NB4 (cell line): ENCODE results near the gene PLTP.
A peak's percentile ranks its signal among the peaks of the same experiment; 100 is the strongest.

Experiments used
- DNase-seq: peaks from one replicate; pipeline ENCODE4 v3.0.0; 2010; ENCODE audit warnings: low read depth
- H3K4me3 ChIP-seq: one replicate; pipeline ENCODE4 v1.5.1; 2011; ENCODE audit warnings: mild to moderate bottlenecking, low read depth, low read length, moderate library complexity
- MYC ChIP-seq: IDR thresholded peaks from 2 replicates; pipeline ENCODE4 v1.6.1; 2011; ENCODE audit warnings: low read depth, low read length
- POLR2A ChIP-seq: IDR thresholded peaks from 2 replicates; pipeline ENCODE4 v1.6.1; 2011; ENCODE audit warnings: mild to moderate bottlenecking; ENCODE audit not compliant: insufficient read length; ENCODE audit errors: extremely low read depth
- TF ChIP-seq, protein P1 (sequence below): IDR thresholded peaks from 2 replicates; pipeline ENCODE4 v1.6.1; 2011; ENCODE audit warnings: low read depth, low read length
- TF ChIP-seq, protein P2 (sequence below): IDR thresholded peaks from one replicate; pipeline ENCODE4 v1.5.1; 2012; ENCODE audit warnings: low read depth, low read length

The PLTP gene

DNA sequence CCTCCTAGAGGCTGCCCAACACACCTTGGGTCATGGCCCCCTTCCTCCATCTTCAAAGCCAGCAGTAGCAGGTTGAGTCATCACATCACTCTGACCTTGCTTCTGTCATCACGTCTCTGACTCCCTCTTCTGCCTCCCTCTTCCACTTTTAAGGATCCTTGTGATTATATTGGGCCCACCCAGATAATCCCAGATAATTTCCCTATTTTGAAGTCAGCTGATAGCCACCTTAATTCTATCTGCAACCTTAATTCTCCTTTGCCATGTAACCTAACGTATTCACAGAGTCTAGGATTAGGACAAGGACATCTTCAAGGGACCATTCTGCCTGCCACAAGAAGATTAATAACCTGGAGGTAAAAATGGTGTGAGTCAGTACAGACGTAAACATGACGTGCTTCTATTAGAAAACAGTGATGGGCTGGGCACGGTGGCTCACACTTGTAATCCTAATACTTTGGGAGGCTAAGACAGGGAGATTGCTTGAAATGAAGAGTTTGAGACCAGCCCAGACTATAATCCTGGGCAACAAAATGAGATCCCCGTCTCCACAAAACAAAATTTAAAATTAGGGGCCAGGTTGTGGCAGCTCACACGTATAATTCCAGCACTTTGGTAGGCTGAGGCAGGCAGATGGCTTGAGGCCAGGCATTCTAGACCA, 51.3 kb downstream of the PLTP start:
- H3K4me3 ChIP-seq = no peak overlapping the region

DNA sequence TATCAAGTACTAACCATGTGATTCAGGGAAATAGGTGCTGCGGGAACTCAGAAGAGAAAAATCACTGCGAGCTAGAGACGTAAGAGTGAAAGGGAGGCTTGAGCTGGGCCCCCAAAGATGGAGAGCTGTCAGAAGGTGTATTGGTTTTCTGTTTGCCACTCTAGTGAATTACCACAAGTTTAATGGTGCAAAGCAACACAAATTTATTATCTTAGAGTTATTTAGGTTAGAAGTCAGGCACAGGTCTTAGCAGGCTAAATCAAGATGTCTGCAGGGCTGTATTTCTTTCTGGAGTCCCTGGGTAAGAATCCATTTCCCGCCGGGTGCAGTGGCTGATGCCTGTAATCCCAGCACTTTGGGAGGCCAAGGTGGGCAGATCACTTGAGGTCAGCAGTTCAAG, 52.0 kb downstream of the PLTP start:
- H3K4me3 ChIP-seq = no peak overlapping the region
- DNase-seq = no peak

More for the DNA sequence above, 51.3 kb downstream of the PLTP start:
- no peak for DNase-seq
- no peak for TF ChIP-seq POLR2A

DNA sequence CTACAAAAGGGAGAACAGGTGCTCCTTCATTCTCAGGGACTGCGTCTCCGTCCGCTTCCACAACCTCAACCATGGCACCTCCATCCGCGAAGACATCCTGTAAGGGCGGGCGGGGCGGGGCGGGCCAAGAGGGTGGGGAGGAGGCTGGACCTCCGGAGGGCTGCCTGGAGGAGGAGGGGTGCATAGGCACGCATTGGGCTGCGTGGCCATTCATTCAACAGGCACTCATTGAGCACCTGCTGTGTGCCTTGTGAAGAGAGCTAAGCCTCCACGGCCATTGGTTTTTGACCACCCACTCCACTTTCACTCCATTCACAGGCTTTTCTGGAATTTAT, 54.1 kb downstream of the PLTP start:
- TF ChIP-seq MYC = no peak
- TF ChIP-seq, protein P1, sequence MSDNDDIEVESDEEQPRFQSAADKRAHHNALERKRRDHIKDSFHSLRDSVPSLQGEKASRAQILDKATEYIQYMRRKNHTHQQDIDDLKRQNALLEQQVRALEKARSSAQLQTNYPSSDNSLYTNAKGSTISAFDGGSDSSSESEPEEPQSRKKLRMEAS = peak; percentile 5; the same call in 1 of the 2 replicates
- TF ChIP-seq POLR2A = no peak
- DNase-seq = no peak

More for the DNA sequence above, 52.0 kb downstream of the PLTP start:
- TF ChIP-seq, protein P2, sequence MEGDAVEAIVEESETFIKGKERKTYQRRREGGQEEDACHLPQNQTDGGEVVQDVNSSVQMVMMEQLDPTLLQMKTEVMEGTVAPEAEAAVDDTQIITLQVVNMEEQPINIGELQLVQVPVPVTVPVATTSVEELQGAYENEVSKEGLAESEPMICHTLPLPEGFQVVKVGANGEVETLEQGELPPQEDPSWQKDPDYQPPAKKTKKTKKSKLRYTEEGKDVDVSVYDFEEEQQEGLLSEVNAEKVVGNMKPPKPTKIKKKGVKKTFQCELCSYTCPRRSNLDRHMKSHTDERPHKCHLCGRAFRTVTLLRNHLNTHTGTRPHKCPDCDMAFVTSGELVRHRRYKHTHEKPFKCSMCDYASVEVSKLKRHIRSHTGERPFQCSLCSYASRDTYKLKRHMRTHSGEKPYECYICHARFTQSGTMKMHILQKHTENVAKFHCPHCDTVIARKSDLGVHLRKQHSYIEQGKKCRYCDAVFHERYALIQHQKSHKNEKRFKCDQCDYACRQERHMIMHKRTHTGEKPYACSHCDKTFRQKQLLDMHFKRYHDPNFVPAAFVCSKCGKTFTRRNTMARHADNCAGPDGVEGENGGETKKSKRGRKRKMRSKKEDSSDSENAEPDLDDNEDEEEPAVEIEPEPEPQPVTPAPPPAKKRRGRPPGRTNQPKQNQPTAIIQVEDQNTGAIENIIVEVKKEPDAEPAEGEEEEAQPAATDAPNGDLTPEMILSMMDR = no peak
- TF ChIP-seq, protein P1 = no peak

DNA sequence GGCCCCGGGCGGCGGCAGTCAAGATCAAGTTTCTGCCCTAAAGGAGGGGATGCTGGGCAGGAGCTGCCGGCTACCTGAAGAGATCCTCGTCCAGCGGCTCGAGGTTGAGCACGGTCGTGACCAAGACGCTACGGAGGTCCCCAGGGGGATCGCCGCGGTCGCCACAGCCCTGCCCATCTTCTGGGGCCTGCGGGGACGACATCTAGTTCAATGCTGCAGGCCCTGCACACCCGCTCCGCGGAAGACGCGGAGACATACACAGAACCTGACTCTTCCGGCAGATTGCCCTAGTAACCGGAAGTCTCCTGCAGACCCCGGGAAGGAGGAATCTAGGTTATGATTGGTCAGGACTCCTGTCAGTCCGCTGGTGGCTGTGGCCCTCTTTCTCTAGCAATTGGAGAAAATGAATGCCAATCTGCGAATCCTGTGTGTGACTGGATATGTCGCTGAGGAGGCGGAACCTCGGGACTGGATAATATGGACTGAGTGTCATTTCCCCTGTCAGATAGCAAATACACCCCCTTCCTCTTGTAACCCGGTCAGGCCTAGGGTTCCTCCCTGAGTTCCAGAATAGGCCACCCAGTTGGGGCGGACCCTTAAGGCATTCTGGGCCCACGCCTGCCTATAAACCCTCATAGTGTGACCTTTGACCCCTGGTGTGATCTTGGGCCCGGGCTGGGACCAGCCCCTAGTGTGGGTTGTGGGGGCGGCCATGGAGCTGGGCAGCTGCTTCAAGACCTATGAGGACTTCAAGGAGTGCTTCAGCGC, 54.7 kb downstream of the PLTP start, which contains the start of the genes ACOT8 and ZSWIM3:
ACOT8 (minus strand) TSS at position 279 of the 768 bp plus-strand sequence; CDS start at position 202, 77 bp downstream.
ZSWIM3 (plus strand) TSS at position 501 of the 768 bp plus-strand sequence; CDS start at position 713, 212 bp downstream.
- peak; percentile 100 for DNase-seq
- TF ChIP-seq, protein P1 = 0 out of 2 replicates have a peak, but pooled peaks have one; percentile 3
- TF ChIP-seq POLR2A (peak; percentile 80), MYC (peak; percentile 18; the same call in 1 of the 2 replicates)
- TF ChIP-seq, protein P2 = no peak
- H3K4me3 ChIP-seq = peak within 1 kb of the TSS; percentile 90

More for the DNA sequence above, 54.1 kb downstream of the PLTP start:
- peak overlapping the region; percentile 90 for H3K4me3 ChIP-seq

DNA sequence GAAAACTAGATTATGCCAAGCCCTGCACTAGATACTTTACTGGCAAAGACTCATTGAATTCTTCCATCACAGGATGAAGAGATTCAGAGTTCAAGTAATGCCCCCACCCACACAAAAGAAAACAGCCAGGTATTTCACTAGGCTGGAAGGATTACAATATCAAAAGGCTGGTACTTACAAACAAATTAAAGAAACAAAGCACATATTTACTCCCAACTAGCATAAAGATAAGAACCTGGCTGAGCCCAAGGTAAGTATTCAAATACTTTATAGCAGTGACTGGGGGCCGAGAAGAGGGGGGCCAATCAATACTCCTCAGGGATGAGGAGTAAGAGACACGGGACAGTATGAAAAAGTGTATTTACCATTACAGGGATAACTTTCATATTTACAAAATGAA, 58.5 kb downstream of the PLTP start:
- no peak for DNase-seq
- H3K4me3 ChIP-seq = no peak overlapping the region
- no peak for TF ChIP-seq MYC
- TF ChIP-seq, protein P1 = no peak
- TF ChIP-seq, protein P2 = no peak
- no peak for TF ChIP-seq POLR2A

DNA sequence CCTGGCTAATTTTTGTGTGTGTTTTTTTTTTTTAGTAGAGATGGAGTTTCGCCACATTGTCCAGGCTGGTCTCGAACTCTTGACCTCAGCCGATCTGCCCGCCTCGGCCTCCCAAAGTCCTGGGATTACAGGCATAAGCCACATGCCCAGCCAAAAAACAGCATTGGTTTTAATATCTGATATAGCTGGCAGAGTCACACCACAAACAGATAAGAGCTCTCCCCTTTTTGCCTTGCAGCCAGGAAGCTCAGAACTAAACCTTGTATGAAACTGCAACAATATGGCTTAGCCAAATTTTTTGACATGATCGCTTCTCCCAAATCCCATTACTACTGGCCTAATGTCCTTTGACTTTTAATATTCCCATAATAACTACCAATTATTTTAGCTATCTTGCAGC, 59.6 kb downstream of the PLTP start:
- no peak overlapping the region for H3K4me3 ChIP-seq
- TF ChIP-seq POLR2A (no peak), MYC (no peak)
- TF ChIP-seq, protein P1 = no peak
- TF ChIP-seq, protein P2 = no peak

More for the DNA sequence above, 59.6 kb downstream of the PLTP start:
- no peak for DNase-seq
